GM12891 (cell line): ENCODE data around the gene AHCYL1.

Experiments
- DNase-seq: peaks from one replicate; pipeline ENCODE4 v3.0.0; 2011; ENCODE audit warnings: low spot score; ENCODE audit not compliant: insufficient read length
- FAIRE-seq: peaks from 2 replicates; lab custom pipeline; 2011; peaks lifted over from hg19 to GRCh38; lab: Jason Lieb, UNC
- PAX5 ChIP-seq: IDR thresholded peaks from 2 replicates; pipeline ENCODE4 v1.6.1; 2011; ENCODE audit warnings: low read length, moderate library complexity, mild to moderate bottlenecking; ENCODE audit not compliant: insufficient read depth, severe bottlenecking
- POLR2A ChIP-seq: IDR thresholded peaks from 2 replicates; pipeline ENCODE4 v1.6.1; 2011; ENCODE audit warnings: low read depth, low read length, control low read depth
- POLR2AphosphoS5 ChIP-seq: IDR thresholded peaks from 2 replicates; pipeline ENCODE4 v1.6.1; 2011; ENCODE audit warnings: low read depth, low read length, control low read depth
- POU2F2 ChIP-seq: IDR thresholded peaks from 2 replicates; pipeline ENCODE4 v1.6.1; 2011; ENCODE audit warnings: low read depth, mild to moderate bottlenecking, control low read depth, low read length, moderate library complexity
- SPI1 ChIP-seq: IDR thresholded peaks from 2 replicates; pipeline ENCODE4 v1.6.1; 2011; ENCODE audit warnings: low read depth, low read length, control low read depth
- TAF1 ChIP-seq: IDR thresholded peaks from 2 replicates; pipeline ENCODE4 v1.6.1; 2011; ENCODE audit warnings: low read depth, low read length, control low read depth

The AHCYL1 gene

GRCh38 chr1:109974191-109974590 lies 10.4 kb upstream of the AHCYL1 start:
- FAIRE-seq = no peak
- no peak for DNase-seq
- no peak for TF ChIP-seq POLR2AphosphoS5
- TF ChIP-seq SPI1 = no peak
- no peak for TF ChIP-seq TAF1
- TF ChIP-seq POLR2A = no peak
- no peak for TF ChIP-seq POU2F2
- no peak for TF ChIP-seq PAX5

- FAIRE-seq (no peak), DNase-seq (no peak)
- TF ChIP-seq TAF1 = no peak
- TF ChIP-seq POLR2A = no peak
- TF ChIP-seq SPI1 = no peak
- no peak for TF ChIP-seq POU2F2
- no peak for TF ChIP-seq POLR2AphosphoS5
- no peak for TF ChIP-seq PAX5
These were observed 8.8 kb upstream of the AHCYL1 start for GRCh38 chr1:109975718-109976117.

- FAIRE-seq = no peak
- no peak for TF ChIP-seq POU2F2
- no peak for TF ChIP-seq POLR2AphosphoS5
- TF ChIP-seq PAX5 = no peak
- no peak for TF ChIP-seq TAF1
- no peak for TF ChIP-seq SPI1
- TF ChIP-seq POLR2A = no peak
- no peak for DNase-seq
These were observed 7.8 kb upstream of the AHCYL1 start for GRCh38 chr1:109976762-109977161.

GRCh38 chr1:109977225-109977624 lies 7.3 kb upstream of the AHCYL1 start:
- FAIRE-seq = no peak
- no peak for TF ChIP-seq POLR2AphosphoS5
- TF ChIP-seq POU2F2 = no peak
- no peak for TF ChIP-seq POLR2A
- no peak for TF ChIP-seq TAF1
- no peak for TF ChIP-seq PAX5
- TF ChIP-seq SPI1 = no peak
- DNase-seq = no peak

- no peak for TF ChIP-seq TAF1
- TF ChIP-seq POU2F2 = no peak
- TF ChIP-seq POLR2AphosphoS5 = no peak
- no peak for TF ChIP-seq SPI1
- no peak for TF ChIP-seq PAX5
- TF ChIP-seq POLR2A = no peak
- no peak for FAIRE-seq
These were observed 6.7 kb upstream of the AHCYL1 start for GRCh38 chr1:109977657-109978378.

GRCh38 chr1:109978761-109979488 lies 5.6 kb upstream of the AHCYL1 start:
- DNase-seq (no peak), FAIRE-seq (no peak)
- TF ChIP-seq POLR2A = no peak

More at GRCh38 chr1:109977657-109978378, 6.7 kb upstream of the AHCYL1 start:
- DNase-seq = no peak

GRCh38 chr1:109979489-109980091 lies 5.0 kb upstream of the AHCYL1 start:
- DNase-seq (no peak), FAIRE-seq (no peak)
- TF ChIP-seq TAF1 (no peak), SPI1 (no peak), PAX5 (no peak), POLR2AphosphoS5 (no peak), POLR2A (no peak), POU2F2 (no peak)

GRCh38 chr1:109980324-109981003 lies 4.1 kb upstream of the AHCYL1 start:
- TF ChIP-seq POLR2AphosphoS5 (no peak), TAF1 (no peak), POU2F2 (no peak), SPI1 (no peak), POLR2A (no peak), PAX5 (no peak)
- FAIRE-seq = no peak
- no peak for DNase-seq

GRCh38 chr1:109981004-109981335 lies 3.6 kb upstream of the AHCYL1 start:
- TF ChIP-seq POLR2A (no peak), POLR2AphosphoS5 (no peak), PAX5 (no peak), TAF1 (no peak), POU2F2 (no peak), SPI1 (no peak)
- FAIRE-seq (no peak), DNase-seq (no peak)

GRCh38 chr1:109983380-109984189 lies 980 bp upstream of the AHCYL1 start:
- no peak for DNase-seq
- FAIRE-seq = no peak
- TF ChIP-seq POLR2A = no peak
